H9 (cell line): ENCODE measurements around the gene FANCE. TPM values are rescaled to one million over a fixed set of nuclear protein-coding genes. Genes with fewer than 3 reads are reported as not detected.
A peak's percentile ranks its signal among the peaks of the same experiment; 100 is the strongest.

ENCODE experiments used
- DNase-seq: peaks from one replicate; pipeline ENCODE4 v3.0.0-alpha.2; 2017
- H2AFZ ChIP-seq: one replicate; pipeline ENCODE4 v1.6.1; 2013; ENCODE audit warnings: mild to moderate bottlenecking, low read length, control low read depth, moderate library complexity
- H2AK5ac ChIP-seq: 2 replicates; pipeline ENCODE4 v1.6.1; 2013; ENCODE audit warnings: low read length, control low read depth, mixed read lengths; ENCODE audit not compliant: insufficient read length
- H2BK120ac ChIP-seq: one replicate; pipeline ENCODE4 v1.6.1; 2013; ENCODE audit warnings: low read depth, mild to moderate bottlenecking, low read length, control low read depth, inconsistent platforms; ENCODE audit not compliant: poor library complexity, severe bottlenecking
- H2BK12ac ChIP-seq: 2 replicates; pipeline ENCODE4 v1.6.1; 2013; ENCODE audit warnings: low read length, control low read depth, mixed read lengths, low read depth; ENCODE audit not compliant: insufficient read length
- H2BK15ac ChIP-seq: 2 replicates; pipeline ENCODE4 v1.6.1; 2013; ENCODE audit warnings: low read depth, low read length, control low read depth
- H2BK20ac ChIP-seq: one replicate; pipeline ENCODE4 v1.6.1; 2013; ENCODE audit warnings: low read depth, mild to moderate bottlenecking, low read length, control low read depth, inconsistent platforms; ENCODE audit not compliant: poor library complexity, severe bottlenecking
- H2BK5ac ChIP-seq: 2 replicates; pipeline ENCODE4 v1.6.1; 2013; ENCODE audit warnings: low read length, control low read depth, mixed read lengths; ENCODE audit not compliant: insufficient read length
- H3K14ac ChIP-seq: 2 replicates; pipeline ENCODE4 v1.6.1; 2013; ENCODE audit warnings: low read length, control low read depth; ENCODE audit not compliant: insufficient read depth
- H3K18ac ChIP-seq: 2 replicates; pipeline ENCODE4 v1.6.1; 2013; ENCODE audit warnings: low read depth, mild to moderate bottlenecking, mixed read lengths, low read length, control low read depth; ENCODE audit not compliant: insufficient read length
- H3K23ac ChIP-seq: 2 replicates; pipeline ENCODE4 v1.6.1; 2013; ENCODE audit warnings: low read length, control low read depth, mixed read lengths, low read depth; ENCODE audit not compliant: insufficient read length
- H3K23me2 ChIP-seq: 2 replicates; pipeline ENCODE4 v1.6.1; 2013; ENCODE audit warnings: low read depth, mild to moderate bottlenecking, mixed read lengths, low read length, control low read depth; ENCODE audit not compliant: insufficient read length, poor library complexity, severe bottlenecking
- H3K27ac ChIP-seq: 2 replicates; pipeline ENCODE4 v1.5.1; 2013; ENCODE audit warnings: low read length, control low read depth, mixed read lengths, low read depth; ENCODE audit not compliant: insufficient read length
- H3K27me3 ChIP-seq: 2 replicates; pipeline ENCODE4 v1.6.1; 2013; ENCODE audit warnings: low read length, control low read depth, inconsistent platforms; ENCODE audit not compliant: insufficient read depth
- H3K4ac ChIP-seq: 2 replicates; pipeline ENCODE4 v1.6.1; 2013; ENCODE audit warnings: low read depth, mild to moderate bottlenecking, control low read depth, inconsistent platforms, low read length, moderate library complexity
- H3K4me1 ChIP-seq: 2 replicates; pipeline ENCODE4 v1.6.1; 2013; ENCODE audit warnings: low read length, control low read depth, inconsistent platforms; ENCODE audit not compliant: insufficient read depth
- H3K4me2 ChIP-seq: 2 replicates; pipeline ENCODE4 v1.6.1; 2013; ENCODE audit warnings: low read length, control low read depth, mixed read lengths; ENCODE audit not compliant: insufficient read length, insufficient read depth
- H3K56ac ChIP-seq: 2 replicates; pipeline ENCODE4 v1.6.1; 2013; ENCODE audit warnings: low read depth, mild to moderate bottlenecking, mixed read lengths, low read length, control low read depth; ENCODE audit not compliant: insufficient read length
- H3K79me1 ChIP-seq: 2 replicates; pipeline ENCODE4 v1.6.1; 2013; ENCODE audit warnings: low read depth, mild to moderate bottlenecking, moderate library complexity, low read length, control low read depth, inconsistent platforms; ENCODE audit not compliant: insufficient read depth, poor library complexity, severe bottlenecking
- H3K79me2 ChIP-seq: 2 replicates; pipeline ENCODE4 v1.6.1; 2013; ENCODE audit warnings: low read length, control low read depth, inconsistent platforms; ENCODE audit not compliant: insufficient read depth
- H3K9ac ChIP-seq: 2 replicates; pipeline ENCODE4 v1.6.1; 2013; ENCODE audit warnings: low read length, control low read depth, mixed read lengths; ENCODE audit not compliant: insufficient read length; ENCODE audit errors: extremely low read depth
- H3K9me3 ChIP-seq: one replicate; pipeline ENCODE4 v1.6.1; 2013; ENCODE audit warnings: low read depth, low read length, inconsistent platforms; ENCODE audit not compliant: control insufficient read depth
- H3T11ph ChIP-seq: one replicate; pipeline ENCODE4 v1.6.1; 2013; ENCODE audit warnings: mild to moderate bottlenecking, low read length, control low read depth, inconsistent platforms
- H4K20me1 ChIP-seq: one replicate; pipeline ENCODE4 v1.6.1; 2013; ENCODE audit not compliant: control insufficient read depth, insufficient read length, insufficient read depth
- H4K5ac ChIP-seq: 2 replicates; pipeline ENCODE4 v1.6.1; 2013; ENCODE audit warnings: low read depth, mild to moderate bottlenecking, mixed read lengths, low read length, control low read depth; ENCODE audit not compliant: insufficient read length
- H4K8ac ChIP-seq: replicated peaks from 2 replicates; pipeline ENCODE4 v1.6.1; 2013; ENCODE audit warnings: low read length, control low read depth, mixed read lengths, low read depth; ENCODE audit not compliant: insufficient read length
- H4K91ac ChIP-seq: 2 replicates; pipeline ENCODE4 v1.6.1; 2013; ENCODE audit warnings: low read depth, mild to moderate bottlenecking, moderate library complexity, mixed read lengths, low read length, control low read depth; ENCODE audit not compliant: insufficient read length
- H3K27ac Mint-ChIP-seq, 3 experiments: 2 replicates in 2 of 3; 3 replicates in 1 of 3; pipeline ENCODE4 v1.8.0; 2020 to 2021; ENCODE audit warnings: mixed read lengths in 3 of 3, mild to moderate bottlenecking in 1 of 3, moderate library complexity in 1 of 3
- H3K27me3 Mint-ChIP-seq: 2 replicates; pipeline ENCODE4 v1.8.0; 2021; ENCODE audit warnings: low read depth, mild to moderate bottlenecking, moderate library complexity, mixed read lengths
- H3K36me3 Mint-ChIP-seq, 3 experiments: 2 replicates in 2 of 3; 3 replicates in 1 of 3; pipeline ENCODE4 v1.8.0; 2020 to 2021; ENCODE audit warnings: low read depth in 3 of 3, mixed read lengths in 3 of 3; ENCODE audit not compliant: insufficient read depth in 1 of 3
- H3K4me1 Mint-ChIP-seq, 2 experiments: 2 replicates each; pipeline ENCODE4 v1.8.0; 2020; ENCODE audit warnings: mixed read lengths in 2 of 2
- H3K4me3 Mint-ChIP-seq, 2 experiments: 2 replicates in 1 of 2; 3 replicates in 1 of 2; pipeline ENCODE4 v1.8.0; 2020 to 2021; ENCODE audit warnings: mild to moderate bottlenecking in 2 of 2, mixed read lengths in 2 of 2, moderate library complexity in 1 of 2
- H3K9me3 Mint-ChIP-seq, 2 experiments: 2 replicates in 1 of 2; 3 replicates in 1 of 2; pipeline ENCODE4 v1.8.0; 2020; ENCODE audit warnings: mild to moderate bottlenecking in 2 of 2, mixed read lengths in 2 of 2, moderate library complexity in 1 of 2
- CTCF ChIP-seq: fragments of 200-600 bp; sonication (generic); conservative IDR thresholded peaks from 3 replicates; pipeline ENCODE4 v1.8.0; 2021; ENCODE audit warnings: antibody characterized with exemption, mild to moderate bottlenecking
- WGBS: extraction: QIAGEN DNeasy Blood & Tissue Kit; methylation state at CpG from one replicate; pipeline ENCODE4 v1.1.7; 2013; ENCODE audit warnings: missing lambda C conversion rate, low lambda C conversion rate, mixed read lengths; ENCODE audit not compliant: insufficient read length; ENCODE audit errors: extremely low coverage; 5-methylcytosine and 5-hydroxymethylcytosine counted together
- total RNA-seq: library from RNA; stranded (reverse); gene quantifications from 2 replicates; pipeline ENCODE4 v1.2.1, GENCODE V29; 2021

FANCE gene
- total RNA-seq, 1 experiment from 2014 or later = 8.4 TPM

DNA sequence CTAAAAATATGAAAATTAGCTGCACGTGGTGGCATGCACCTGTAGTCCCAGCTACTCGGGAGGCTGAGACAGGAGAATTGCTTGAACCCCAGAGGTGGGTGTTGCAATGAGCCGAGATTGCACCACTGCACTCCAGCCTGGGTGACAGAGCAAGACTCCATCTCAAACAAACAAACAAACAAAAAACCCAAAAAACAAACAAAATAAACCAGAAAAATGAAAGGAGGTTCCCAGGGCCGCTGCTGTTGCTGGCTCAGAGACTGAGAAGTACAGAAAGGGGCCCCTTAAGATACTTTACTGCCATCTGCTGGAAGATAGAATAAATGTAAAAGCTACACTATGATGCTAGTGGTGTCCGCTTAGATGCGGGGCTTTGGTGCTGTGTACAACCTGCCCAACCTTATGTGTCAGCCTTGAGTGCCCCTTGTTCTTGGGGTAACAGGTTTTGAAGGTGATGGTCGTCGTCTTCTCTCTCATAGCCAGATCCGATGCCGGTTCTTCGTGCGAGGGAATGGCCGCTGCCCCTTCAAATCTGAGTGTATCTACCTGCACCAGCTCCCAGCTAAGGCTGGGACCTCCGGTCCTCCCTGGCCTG lies 2.8 kb upstream of the FANCE start:
- H3K4me2 ChIP-seq = no peak overlapping the region
- H3K4me1 ChIP-seq = 0 out of 2 replicates have a peak, but pooled peaks cover 4% of the 10 kb centered on the region
- H3K27ac ChIP-seq = no peak overlapping the region
- no peak overlapping the region for H3K14ac ChIP-seq
- no peak overlapping the region for H3K23ac ChIP-seq
- no peak overlapping the region for H3K18ac ChIP-seq
- H3K56ac ChIP-seq = no peak overlapping the region
- Mint-ChIP-seq H3K36me3 (no peaks in the 10 kb centered on the region), H3K9me3 (no peaks in the 10 kb centered on the region), H3K27me3 (peaks cover 17% of the 10 kb centered on the region), H3K4me1 (peaks cover 23 to 27% of the 10 kb centered on the region in 2 experiments), H3K27ac (no peak overlapping the region), H3K4me3 (peak overlapping the region in 1 of 2 experiments; percentile 20; a peak in 1 of 5 replicates)
- no peak overlapping the region for H4K91ac ChIP-seq
- no peak for DNase-seq
- no peaks in the 10 kb centered on the region for H3K27me3 ChIP-seq
- no peak overlapping the region for H2BK20ac ChIP-seq
- H2BK15ac ChIP-seq = no peak overlapping the region
- no CpG with 5 or more reads among the region's 14 CpGs for WGBS
- H3T11ph ChIP-seq = no peak overlapping the region
- H3K4ac ChIP-seq = no peak overlapping the region
- no peaks in the 10 kb centered on the region for H3K79me2 ChIP-seq
- H4K8ac ChIP-seq = no peak overlapping the region
- no peaks in the 10 kb centered on the region for H3K9me3 ChIP-seq
- H3K23me2 ChIP-seq = peaks cover 5% of the 10 kb centered on the region
- TF ChIP-seq CTCF = peak; percentile 86
- H4K20me1 ChIP-seq = no peaks in the 10 kb centered on the region
- H2BK120ac ChIP-seq = no peak overlapping the region
- no peaks in the 10 kb centered on the region for H3K79me1 ChIP-seq
- no peak overlapping the region for H2AFZ ChIP-seq
- H3K9ac ChIP-seq = no peak overlapping the region
- H2AK5ac ChIP-seq = no peak overlapping the region
- H2BK12ac ChIP-seq = no peak overlapping the region
- H2BK5ac ChIP-seq = no peak overlapping the region
- no peak overlapping the region for H4K5ac ChIP-seq
